ENCODE measurements around the gene PKIG.

GRCh38 chr20:44552050-44552449, 30.3 kb upstream of the PKIG start:
- TF ChIP-seq CTCF (conservative IDR thresholded peaks at IDR 0.05) (no peak), ZFX (IDR thresholded peaks at IDR 0.05) (no peak)

All from C4-2B (cell line).